ENCODE results near the gene MYRF. TPM values are rescaled to one million over a fixed set of nuclear protein-coding genes. Genes with fewer than 3 reads are reported as not detected.

MYRF gene
- total and polyA plus RNA-seq, 9 of the 15 experiments (the other 6 are each of a cell fraction or from before 2014, with no cell fraction given): 2.3 to 25.8 (median 7.1) TPM

DNA sequence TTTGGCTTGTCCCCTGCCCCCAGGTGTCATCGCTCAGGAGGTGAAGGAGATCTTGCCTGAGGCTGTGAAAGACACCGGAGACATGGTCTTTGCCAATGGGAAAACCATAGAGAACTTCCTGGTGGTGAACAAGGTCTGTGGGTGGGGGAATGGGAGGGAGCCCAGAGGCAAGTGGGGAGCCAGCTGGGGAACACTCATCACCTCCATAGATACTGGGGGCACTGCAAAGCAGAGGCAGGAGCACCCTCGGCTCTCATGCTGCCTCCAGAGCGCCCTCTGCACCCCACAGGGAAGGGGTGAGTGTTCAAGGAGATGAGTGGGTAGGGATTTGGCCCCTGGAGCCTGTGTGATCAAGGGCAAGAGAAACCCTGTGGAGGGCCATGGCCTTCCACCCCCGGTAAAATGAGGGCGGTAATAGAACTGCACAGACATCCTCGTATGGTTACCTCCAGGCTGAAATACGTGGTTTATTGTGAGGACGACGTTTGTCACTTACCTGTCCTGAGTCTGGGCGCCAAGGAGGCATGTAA, 26.0 kb downstream of the MYRF start:
- CTCF ChIA-PET (ENCODE audit: low intra/inter-chr PET ratio): no interaction called here
- Histone ChIP-seq H3K4me2 (ENCODE audit: insufficient read depth, low read length) (no peak overlapping the region), H3K79me2 (ENCODE audit: control insufficient read depth, insufficient read depth, low read length) (no peaks in the 10 kb centered on the region), H3K4me3 (no peak overlapping the region), H3K9ac (ENCODE audit: insufficient read depth in 1 of 2, low read depth in 2 of 2, low read length in 2 of 2) (no peak overlapping the region), H3K9me3 (replicated peaks; ENCODE audit: control insufficient read depth, insufficient read depth, low read depth, low read length) (no peaks in the 10 kb centered on the region), H3K36me3 (ENCODE audit: control insufficient read depth, insufficient read depth, low read length) (peaks cover 30% of the 10 kb centered on the region; the same call in 2 of the 3 replicates), H4K20me1 (replicated peaks; ENCODE audit: control insufficient read depth, insufficient read depth, low read length) (peaks cover under 1% of the 10 kb centered on the region; the same call in 1 of the 2 replicates), H3K27ac (ENCODE audit: extremely low read depth, low read depth, low read length) (no peak overlapping the region), H3K27me3 (ENCODE audit: control insufficient read depth in 2 of 2, insufficient read depth in 2 of 2, low read length in 2 of 2) (no peaks in the 10 kb centered on the region), H2AFZ (ENCODE audit: low read depth, low read length) (no peak overlapping the region), H3K9me1 (ENCODE audit: control insufficient read depth, insufficient read depth, low read length) (no peaks in the 10 kb centered on the region), H3K4me1 (replicated peaks in 1 of 2; ENCODE audit: control insufficient read depth in 2 of 2, insufficient read depth in 2 of 2, low read length in 2 of 2) (peaks cover 0 to 45% of the 10 kb centered on the region in 2 experiments; a peak in 2 of 5 replicates)
- 84% methylated on average over 8 of the region's 11 CpGs for WGBS (ENCODE audit: insufficient coverage, low coverage, missing lambda C conversion rate)
- no peak for ATAC-seq
- in situ Hi-C loops (cut with MboI) (no loop called here), intact Hi-C loops (cut with micrococcal nuclease) (no loop called here)
- no peak for FAIRE-seq
- no TSS peak for BruUV-seq (replicated peaks)
- POLR2A ChIA-PET: interaction anchor here (1.0 to 2.8 kb wide), 2 partner anchors 11 to 18 kb away, joined by 4 to 11 read pairs; no protein-coding TSS in a partner anchor
- DNase-seq (ENCODE audit: extremely low read depth in 1 of 4, low spot score in 3 of 4): no peak
- TF ChIP-seq TAF1 (IDR thresholded peaks at IDR 0.05; ENCODE audit: control insufficient read depth, extremely low read depth, insufficient read depth, low read length, severe bottlenecking) (no peak), ZNF551 (CRISPR knock-in tag; IDR thresholded peaks at IDR 0.05) (no peak), MYNN (IDR thresholded peaks at IDR 0.05) (no peak), MYNN (CRISPR knock-in tag; IDR thresholded peaks at IDR 0.05) (no peak), THRAP3 (IDR thresholded peaks at IDR 0.05; ENCODE audit: borderline replicate concordance) (no peak), TEAD2 (tag; IDR thresholded peaks at IDR 0.05) (no peak), NFYB (IDR thresholded peaks at IDR 0.05; ENCODE audit: extremely low read depth, insufficient read length) (no peak), MAFG (tag; conservative IDR thresholded peaks at IDR 0.05) (no peak), PTBP1 (IDR thresholded peaks at IDR 0.05; ENCODE audit: low read depth, low read length) (no peak), CREM (IDR thresholded peaks at IDR 0.05; ENCODE audit: low read depth) (no peak), HNRNPK (IDR thresholded peaks at IDR 0.05; ENCODE audit: low read depth, low read length, poor library complexity, severe bottlenecking) (no peak), SP1 (CRISPR knock-in tag; IDR thresholded peaks at IDR 0.05) (no peak), ZEB2 (IDR thresholded peaks at IDR 0.05) (no peak)
- TF ChIP-seq, protein P1, sequence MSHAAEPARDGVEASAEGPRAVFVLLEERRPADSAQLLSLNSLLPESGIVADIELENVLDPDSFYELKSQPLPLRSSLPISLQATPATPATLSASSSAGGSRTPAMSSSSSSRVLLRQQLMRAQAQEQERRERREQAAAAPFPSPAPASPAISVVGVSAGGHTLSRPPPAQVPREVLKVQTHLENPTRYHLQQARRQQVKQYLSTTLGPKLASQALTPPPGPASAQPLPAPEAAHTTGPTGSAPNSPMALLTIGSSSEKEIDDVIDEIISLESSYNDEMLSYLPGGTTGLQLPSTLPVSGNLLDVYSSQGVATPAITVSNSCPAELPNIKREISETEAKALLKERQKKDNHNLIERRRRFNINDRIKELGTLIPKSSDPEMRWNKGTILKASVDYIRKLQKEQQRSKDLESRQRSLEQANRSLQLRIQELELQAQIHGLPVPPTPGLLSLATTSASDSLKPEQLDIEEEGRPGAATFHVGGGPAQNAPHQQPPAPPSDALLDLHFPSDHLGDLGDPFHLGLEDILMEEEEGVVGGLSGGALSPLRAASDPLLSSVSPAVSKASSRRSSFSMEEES (CRISPR knock-in tag; IDR thresholded peaks at IDR 0.05): no peak

Measured in K562 (cell line).